Fibroblast of gingiva (primary cell): Measurements from ENCODE around the gene ID3.
A peak's percentile ranks its signal among the peaks of the same experiment; 100 is the strongest.

Experiments
- DNase-seq: peaks from one replicate; pipeline ENCODE4 v3.0.0-alpha.2; 2011; ENCODE audit warnings: low read depth

The ID3 gene, protein sequence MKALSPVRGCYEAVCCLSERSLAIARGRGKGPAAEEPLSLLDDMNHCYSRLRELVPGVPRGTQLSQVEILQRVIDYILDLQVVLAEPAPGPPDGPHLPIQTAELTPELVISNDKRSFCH

GRCh38 chr1:23559136-23559984 lies at the start of gene ID3:
TSS of gene ID3 (minus strand) at chr1:23559501. CDS start at chr1:23559426, 75 bp downstream.
- peak; percentile 97 for DNase-seq

DNA sequence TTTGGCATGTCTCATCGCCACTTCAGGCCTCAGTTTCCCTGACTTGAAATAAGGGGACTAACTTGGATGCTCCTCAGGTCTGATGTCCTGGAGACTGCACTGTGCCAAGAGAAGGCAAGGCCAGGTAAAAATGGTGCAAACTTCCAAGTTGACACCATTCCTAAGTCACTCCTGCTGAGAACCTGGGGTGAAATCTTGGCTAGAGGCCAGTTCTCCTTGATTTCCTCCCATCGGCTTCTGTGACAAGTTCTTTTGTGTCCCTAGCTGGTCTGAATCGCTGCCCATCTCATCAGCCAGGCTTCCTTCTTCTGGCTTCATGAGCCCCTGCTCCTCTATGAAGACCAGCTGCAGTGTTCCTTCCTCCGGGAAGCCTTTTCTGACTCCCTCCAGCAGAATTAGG lies 48.6 kb upstream of the ID3 start:
- no peak for DNase-seq

DNA sequence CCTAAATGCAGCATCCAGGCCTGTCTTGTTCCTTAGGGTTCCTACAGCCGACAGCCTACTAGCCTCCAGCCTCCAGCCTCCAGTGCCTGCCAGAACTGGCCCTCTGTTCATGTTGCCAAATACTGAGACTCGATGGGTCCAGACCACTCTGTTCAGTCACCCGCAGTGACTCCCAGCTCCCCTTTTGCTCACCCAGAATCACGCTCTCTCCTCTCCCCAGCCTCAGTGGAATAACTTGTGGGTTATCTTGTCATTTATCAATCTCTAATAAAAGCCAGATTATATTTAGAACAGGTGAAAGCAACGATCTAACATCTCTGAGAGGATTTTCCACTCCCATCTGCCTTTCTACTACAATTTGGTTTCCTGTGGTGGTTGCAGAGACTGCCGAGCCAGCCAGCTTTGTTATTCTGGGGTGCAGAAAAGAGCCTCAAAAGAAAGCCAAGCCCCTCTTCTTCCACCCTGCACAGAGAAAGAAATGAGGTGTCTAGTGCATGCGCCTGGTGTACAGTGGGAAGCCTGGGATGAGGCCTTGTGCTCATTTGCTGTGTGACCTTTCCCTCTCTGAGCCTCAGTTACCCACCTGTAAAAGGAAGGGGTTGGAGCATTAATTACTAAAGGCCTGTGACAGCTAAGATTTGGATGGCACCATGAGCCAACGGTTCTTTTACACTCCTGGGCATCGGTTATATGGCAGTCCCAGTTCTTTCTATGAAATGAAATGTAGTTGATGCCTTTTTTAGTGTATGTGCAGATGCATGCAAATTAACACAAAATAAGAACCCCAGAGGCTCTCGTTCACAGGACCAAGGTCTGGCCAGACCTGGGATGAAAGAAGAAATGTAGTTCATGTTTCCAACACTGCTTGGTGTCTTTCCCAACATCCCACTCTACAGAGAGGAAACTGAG lies 42.9 kb upstream of the ID3 start:
- DNase-seq, result no peak

DNA sequence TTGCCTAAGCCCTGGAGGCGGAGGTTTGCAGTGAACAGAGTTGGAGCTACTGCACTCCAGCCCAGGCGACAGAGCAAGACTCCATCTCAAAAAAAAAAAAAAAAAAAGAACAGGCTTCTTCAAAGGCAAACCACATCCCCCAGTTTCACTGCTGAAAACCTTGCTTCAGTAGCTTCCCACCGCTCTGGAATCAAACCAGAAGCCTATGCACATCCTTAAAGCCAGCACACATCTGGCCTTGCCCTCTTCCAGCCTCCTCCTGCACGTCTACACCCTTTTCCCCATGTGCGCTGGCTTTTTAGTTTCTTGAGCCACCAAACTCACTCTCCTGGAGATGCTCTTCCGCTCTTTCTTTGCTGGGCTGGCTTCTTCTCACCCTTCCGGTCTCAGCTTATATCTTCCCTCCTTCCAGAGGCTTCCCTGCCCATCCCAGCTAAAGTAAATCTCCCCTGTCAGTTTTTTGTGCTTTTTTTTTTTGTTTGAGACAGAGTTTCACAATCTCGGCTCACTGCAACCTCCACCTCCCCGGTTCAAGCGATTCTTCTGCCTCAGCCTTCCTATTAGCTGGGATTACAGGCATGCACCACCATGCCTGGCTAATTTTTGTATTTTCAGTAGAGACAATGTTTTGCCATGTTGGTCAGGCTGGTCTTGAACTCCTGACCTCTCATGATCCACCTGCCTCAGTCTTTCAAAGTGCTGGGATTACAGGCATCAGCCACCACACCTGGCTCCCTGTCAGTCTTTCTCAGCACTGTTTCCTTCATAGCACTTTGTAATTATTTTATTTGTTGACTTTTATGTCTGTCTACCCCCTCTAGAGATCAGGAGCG lies 42.0 kb upstream of the ID3 start:
- no peak for DNase-seq

GRCh38 chr1:23600283-23600682 lies 41.0 kb upstream of the ID3 start:
- DNase-seq, result no peak

GRCh38 chr1:23599125-23599524 lies 39.8 kb upstream of the ID3 start:
- DNase-seq, result no peak

DNA sequence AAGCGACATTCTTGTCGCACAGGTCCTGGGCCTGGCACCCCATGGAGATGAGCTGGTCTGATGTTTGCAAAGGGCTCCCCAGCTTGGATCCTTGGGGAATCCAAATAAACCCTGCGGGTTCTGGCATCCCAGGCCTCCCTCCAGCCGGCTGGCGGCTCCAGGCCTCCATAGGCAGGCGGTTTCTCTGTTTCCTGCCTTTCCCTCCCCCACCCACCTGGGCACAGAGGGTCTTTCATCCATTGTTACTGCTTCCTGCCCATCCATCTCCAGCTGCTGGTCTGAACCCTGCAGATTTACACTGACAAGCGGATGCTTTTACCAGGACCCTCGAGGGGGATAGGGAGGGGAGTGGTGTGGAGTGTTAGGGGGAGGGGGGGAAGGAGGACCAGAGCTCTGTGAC lies 39.1 kb upstream of the ID3 start:
- no peak for DNase-seq

DNA sequence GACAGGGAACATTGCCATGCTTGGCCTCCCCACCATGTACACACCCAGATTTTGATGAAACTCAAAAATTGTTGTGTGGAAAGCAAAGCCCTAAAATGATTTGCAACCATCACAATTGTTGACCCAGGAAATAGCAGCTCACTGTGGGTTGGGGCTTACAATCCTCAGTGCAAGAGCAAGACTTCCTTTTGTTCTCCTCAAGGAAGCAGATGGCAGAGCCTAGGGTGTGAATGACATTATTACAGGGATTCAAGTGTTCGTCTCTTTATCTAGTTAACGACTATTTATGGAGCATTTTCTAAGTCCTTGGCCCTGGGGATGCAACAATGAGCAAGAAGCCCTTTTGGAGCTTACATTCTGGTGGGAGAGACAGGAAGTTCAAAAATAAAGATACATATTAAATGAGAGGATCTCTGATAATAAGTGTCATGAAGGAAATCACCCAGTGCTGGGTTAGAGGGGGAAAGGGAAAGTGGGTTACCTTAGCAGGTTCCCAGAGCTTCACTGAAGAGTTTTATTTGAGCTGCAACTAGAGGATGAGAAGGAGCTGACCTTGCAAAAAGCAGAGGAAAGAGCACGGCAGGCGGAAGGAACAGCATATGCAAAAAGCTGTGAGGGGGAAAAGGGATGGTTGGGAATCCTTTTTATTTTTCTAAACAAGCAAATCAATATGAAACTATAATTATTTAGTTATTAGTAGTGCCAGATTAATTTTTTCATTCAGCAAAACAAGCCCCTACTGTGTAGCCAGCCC lies 38.5 kb upstream of the ID3 start:
- DNase-seq, result no peak

DNA sequence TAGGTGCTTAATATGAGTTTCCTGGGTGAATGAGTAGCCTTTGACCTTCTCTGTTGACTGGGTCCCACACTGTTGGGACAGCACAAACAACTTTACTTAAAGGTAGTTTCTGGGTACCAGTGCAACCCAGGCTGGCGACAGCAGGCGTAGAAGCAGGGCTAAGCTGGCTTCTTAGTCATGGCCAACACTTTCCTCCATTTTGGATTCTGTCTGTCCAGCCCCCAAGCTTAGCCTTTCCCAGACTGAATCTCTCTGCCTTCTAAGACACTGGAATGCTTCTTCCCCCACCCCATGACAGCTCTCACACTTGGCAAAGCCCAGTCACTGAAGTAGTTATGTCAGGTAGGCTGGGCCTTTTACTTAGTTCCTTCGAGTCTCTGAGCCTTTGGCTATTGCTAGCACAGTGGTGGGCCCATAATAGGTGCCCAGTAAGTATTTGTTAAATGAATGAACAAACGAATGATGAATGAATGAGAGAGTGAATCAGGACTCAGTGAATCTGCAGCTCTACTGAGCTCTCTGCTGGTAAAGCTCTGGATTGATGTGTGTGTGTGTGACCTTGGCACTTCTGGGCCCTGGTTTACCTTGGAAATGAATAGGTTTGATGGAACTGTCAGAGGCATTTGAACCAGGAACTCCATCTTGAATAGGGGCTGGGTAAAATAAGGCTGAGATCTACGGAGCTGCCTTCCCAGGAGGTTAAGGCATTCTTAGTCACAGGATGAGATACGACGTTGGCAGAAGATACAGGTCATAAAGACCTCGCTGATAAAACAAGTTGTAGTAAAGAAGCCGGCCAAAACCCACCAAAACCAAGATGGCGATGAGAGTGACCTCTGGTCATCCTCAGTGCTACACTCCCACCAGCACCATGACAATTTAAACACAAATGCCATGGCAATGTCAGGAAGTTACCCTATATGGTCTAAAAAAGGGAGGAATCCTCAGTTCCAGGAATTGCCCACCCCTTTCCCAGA lies 37.4 kb upstream of the ID3 start:
- no peak for DNase-seq

DNA sequence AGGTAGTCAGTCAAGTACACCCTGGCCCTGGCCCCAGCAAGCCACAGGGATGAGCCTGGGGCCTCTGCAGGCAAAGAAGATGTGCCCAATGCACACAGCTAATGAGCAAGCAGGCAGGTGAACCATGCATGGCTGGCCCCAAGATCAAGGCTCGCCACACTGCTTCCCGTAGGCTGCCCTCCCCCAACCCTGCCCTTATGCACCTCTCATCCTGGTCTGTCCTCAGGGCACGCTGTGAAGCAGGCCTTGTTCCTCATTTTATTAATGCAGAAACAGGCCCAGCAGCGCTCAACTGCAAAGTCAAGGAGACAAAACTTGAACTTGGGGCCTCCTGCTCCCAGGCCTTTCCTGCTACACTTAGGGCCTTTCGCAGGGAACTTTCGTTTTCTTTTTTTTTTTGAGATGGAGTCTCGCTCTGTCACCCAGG lies 35.6 kb upstream of the ID3 start:
- DNase-seq, result no peak

- DNase-seq, result no peak
Observed at GRCh38 chr1:23594149-23594907, 35.0 kb upstream of the ID3 start.

GRCh38 chr1:23593556-23594148 lies 34.4 kb upstream of the ID3 start:
- DNase-seq, result no peak

DNA sequence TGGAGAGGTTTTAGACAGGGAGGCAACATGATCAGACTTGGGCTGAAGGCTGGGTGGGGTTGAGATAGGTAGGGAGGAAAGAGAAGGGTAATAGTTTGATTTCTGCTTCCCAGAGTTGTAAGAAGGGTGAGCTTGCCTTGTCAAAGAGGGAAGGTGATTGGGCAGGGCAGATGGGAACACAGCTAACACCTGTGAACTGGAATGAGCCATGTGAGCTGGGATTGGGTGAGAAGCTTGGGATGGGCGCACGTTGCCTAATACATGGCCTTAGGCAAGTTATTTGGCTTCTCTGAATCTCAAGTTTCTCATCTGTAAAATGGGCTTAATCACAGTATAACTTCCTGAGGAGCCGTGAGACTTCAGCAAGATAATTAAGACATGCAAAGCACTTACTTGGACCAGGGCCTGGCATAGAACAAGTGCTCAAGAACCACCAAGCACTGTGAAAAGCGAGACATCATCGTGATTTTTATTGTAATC lies 33.8 kb upstream of the ID3 start:
- no peak for DNase-seq

DNA sequence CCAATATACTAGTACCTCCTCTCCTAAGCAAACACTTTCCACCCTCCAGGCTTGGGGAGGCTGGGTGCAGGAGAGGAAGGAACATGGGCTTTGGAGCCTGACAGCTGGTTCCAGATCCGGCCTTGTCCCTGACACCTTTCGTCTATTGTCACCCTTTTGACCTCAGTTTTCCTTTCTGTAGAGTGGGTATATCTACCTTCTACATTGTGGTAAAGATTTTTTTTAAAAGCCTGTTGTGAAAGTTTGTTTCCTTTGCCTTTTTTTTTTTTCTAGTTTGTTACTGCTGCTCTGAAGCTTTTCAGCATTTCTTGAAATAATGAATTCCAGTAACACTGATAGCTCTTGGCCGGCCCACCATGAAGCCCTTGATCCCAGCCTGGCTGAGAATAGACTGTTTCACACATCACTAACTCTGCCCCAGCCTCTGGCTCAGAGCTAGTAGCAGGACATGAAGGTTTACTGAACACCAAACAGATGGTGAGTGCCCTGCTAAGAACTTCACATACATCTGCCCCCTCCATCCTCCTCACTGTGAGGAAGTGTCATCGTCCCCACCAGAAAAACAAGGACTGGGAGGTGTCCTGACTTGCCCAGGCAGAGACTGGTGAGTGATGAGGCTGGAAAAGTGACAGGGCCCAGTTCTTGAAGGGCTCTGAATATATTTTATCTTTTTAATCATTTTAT lies 33.0 kb upstream of the ID3 start:
- DNase-seq, result no peak

DNA sequence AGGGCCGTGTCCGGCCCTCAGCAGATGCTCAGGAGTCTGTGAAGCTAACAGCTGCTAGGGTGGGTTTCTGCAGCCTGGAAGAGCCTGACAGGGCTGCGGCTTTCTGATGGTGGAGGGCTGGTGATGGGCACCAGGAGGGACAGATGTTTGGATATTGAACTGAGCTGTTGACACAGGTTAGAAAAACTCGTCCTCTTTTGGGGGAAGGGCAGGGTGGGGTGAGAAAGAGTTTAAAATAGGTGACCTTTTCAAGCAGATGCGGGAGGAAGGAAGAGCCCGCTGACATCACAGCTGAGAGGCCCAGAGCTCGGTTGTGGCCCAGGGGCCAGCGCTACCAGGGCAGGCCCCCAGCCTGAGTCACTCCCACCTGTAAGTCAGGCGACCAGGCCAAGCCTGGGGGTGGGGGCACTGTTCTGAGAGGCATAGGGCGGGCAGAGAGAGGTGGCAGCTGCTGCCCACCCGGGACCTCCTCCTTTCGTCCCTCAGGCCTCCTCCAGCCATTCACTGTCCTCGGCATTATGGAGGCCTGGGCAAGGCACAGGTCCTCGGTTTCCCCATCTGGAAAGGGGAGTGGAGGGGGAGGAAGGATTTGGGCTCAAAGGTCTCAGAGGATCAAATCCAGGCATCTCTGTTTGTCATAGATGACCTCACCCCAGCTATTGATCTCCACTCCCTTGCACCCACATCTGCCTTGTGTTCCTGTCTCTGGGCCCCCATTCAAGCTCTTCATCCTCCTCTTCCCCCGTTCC lies 32.3 kb upstream of the ID3 start:
- no peak for DNase-seq

DNA sequence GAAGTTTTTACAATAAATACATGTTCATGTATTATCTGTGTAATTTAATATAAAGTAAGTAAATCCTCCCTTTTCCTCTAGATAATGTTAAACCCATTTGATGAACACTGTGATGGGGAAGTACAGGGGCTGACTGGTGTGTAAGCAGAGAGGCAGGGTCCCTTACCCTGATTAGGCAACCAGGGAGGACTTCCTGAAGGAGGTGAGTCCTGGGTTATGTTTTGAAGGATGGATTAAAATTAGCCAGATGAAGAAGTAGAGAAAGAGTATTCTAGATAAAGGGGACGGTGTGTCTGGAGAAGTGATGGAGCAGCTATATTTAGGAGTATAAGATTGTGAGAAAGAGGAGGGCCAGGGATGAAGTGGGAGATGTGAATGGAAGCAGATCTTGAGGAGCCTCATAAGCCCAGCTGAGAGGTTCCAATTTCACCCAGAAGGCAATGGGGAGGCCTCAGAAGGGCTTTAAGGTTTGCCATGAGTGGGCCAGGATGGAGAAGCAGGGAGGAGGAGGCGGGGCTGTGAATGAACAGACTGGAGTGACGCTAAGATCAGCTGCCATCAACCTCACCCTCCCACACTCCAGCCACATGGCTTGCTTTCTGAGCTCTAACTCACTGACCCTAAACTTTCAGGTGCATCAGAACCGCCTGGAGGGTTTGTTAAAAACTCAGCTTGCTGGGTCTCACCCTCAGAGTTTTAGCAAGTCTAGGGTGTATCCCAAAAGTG lies 30.9 kb upstream of the ID3 start:
- DNase-seq, result no peak

DNA sequence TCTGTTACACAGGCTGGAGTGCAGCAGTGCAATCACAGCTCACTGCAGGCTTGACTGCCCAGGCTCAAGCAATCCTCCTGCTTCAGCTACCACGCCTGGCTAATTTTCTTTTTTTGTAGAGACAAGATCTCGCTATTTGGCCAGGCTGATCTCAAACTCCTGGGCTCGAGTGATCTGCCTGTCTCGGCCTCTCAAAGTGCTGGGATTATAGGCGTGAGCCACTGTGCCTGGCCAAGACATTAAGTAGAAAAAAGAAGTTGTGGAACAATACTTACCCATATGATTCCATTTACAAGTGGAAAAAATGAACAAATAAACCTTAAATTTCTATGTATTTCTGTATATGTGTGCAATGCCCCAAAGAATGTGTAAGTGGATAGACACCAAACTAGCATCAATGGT lies 30.3 kb upstream of the ID3 start:
- no peak for DNase-seq
